Pancreas (tissue), 10 donors: ENCODE data around the gene PSEN2. TPM values are rescaled to one million over a fixed set of nuclear protein-coding genes. Genes with fewer than 3 reads are reported as not detected.

Source experiments
- ATAC-seq, 4 donors: fragments of 200-7000 bp; cut with Tn5 transposase; one replicate each; pipeline versions ENCODE4 v1.8.0 to v1.9.1; 2020; ENCODE audit warnings: mild to moderate bottlenecking in 4 of 4, moderate library complexity in 4 of 4
- DNase-seq, 6 donors: peaks; one replicate each; pipeline ENCODE4 v3.0.0-alpha.2; 2020
- FAIRE-seq: peaks from 2 replicates; lab custom pipeline; 2012; peaks lifted over from hg19 to GRCh38; lab: Jason Lieb, UNC
- H3K27ac ChIP-seq, 4 donors: fragments of 200-600 bp; sonication (generic); 1 replicate in 3 of 4; 2 replicates in 1 of 4; pipeline versions ENCODE4 v1.5.0 to v1.8.0; 2020
- H3K27me3 ChIP-seq, 4 donors: fragments of 200-600 bp; one replicate each; pipeline ENCODE4 v1.8.0; 2021
- H3K36me3 ChIP-seq, 3 donors: fragments of 200-600 bp; sonication (generic) in 1 of 3; one replicate each; pipeline versions ENCODE4 v1.5.0 to v1.8.0; 2020 to 2021
- H3K4me1 ChIP-seq, 3 donors: fragments of 200-600 bp; one replicate each; pipeline ENCODE4 v1.8.0; 2021
- H3K4me3 ChIP-seq, 4 donors: fragments of 200-600 bp; sonication (generic) in 2 of 4; one replicate each; pipeline versions ENCODE4 v1.5.0 to v1.8.0; 2020 to 2021
- H3K9me3 ChIP-seq, 4 donors: fragments of 200-600 bp; one replicate each; pipeline ENCODE4 v1.8.0; 2021
- WGBS, 2 donors: extraction: QIAGEN DNeasy Blood & Tissue Kit; methylation state at CpG; one replicate each; pipeline ENCODE4 v1.1.7; 2013; 5-methylcytosine and 5-hydroxymethylcytosine counted together
- intact Hi-C, 3 donors: fragments of 100-400 bp; cut with DNase I; formaldehyde crosslinking; loops; one replicate each; pipeline versions ENCODE4 v1.11.1 to v1.14.2; 2022
- polyA plus RNA-seq, 2 donors: library from polyadenylated mRNA; stranded (reverse); fragments of 200-250 nt; gene quantifications; one replicate each; pipeline ENCODE4 v1.2.3, GENCODE V29; 2013
- total RNA-seq, 6 donors: library from RNA; stranded (reverse); fragmentation: NEBNext Ultra II Directional in 4 of 6; extraction: Animal tissue kit (Norgen Biotek cat#: 25700) in 4 of 6; gene quantifications; one replicate each; pipeline versions ENCODE4 v1.2.1 to v1.2.4, GENCODE V29; 2021 to 2023
- TF ChIP-seq, protein P1 (sequence below), 4 donors: fragments of 200-600 bp; sonication (generic) in 3 of 4; IDR thresholded peaks; one replicate each; pipeline versions ENCODE4 v1.5.0 to v1.8.0; 2021; ENCODE audit warnings: antibody characterized with exemption in 4 of 4
- donor health status: healthy with polysubstance abuse.
- donor health status: DM: no; HTN: no; CAD: no; lungs with moderate emphysema.
- donor health status: DM: no; HTN: no; CAD: no.
- donor health status: control.
- donor health status: control.
- donor health status: Bipolar disorder and iron deficiency.
- donor health status: DM: yes; HTN: yes; CAD: no.
- donor health status: DM: no; HTN: no; CAD: no.
- donor health status: DM: no; HTN: no; CAD: no.
- donor health status: DM: yes; HTN: yes; CAD: no.

PSEN2 gene
- total and polyA plus RNA-seq, 8 donors = 31.4 to 70.2 (median 40.7) TPM

- Histone ChIP-seq H3K4me3 (no peak overlapping the region), H3K27me3 (no peaks in the 10 kb centered on the region), H3K4me1 (no peaks in the 10 kb centered on the region), H3K9me3 (no peaks in the 10 kb centered on the region), H3K36me3 (no peaks in the 10 kb centered on the region), H3K27ac (no peak overlapping the region)
- intact Hi-C loops = loop anchor here in 1 of 3 donors (10.0 kb wide), 1 partner anchor 190 kb away; no protein-coding TSS in a partner anchor
- FAIRE-seq (no peak), ATAC-seq (no peak), DNase-seq (no peak)
- TF ChIP-seq, protein P1, sequence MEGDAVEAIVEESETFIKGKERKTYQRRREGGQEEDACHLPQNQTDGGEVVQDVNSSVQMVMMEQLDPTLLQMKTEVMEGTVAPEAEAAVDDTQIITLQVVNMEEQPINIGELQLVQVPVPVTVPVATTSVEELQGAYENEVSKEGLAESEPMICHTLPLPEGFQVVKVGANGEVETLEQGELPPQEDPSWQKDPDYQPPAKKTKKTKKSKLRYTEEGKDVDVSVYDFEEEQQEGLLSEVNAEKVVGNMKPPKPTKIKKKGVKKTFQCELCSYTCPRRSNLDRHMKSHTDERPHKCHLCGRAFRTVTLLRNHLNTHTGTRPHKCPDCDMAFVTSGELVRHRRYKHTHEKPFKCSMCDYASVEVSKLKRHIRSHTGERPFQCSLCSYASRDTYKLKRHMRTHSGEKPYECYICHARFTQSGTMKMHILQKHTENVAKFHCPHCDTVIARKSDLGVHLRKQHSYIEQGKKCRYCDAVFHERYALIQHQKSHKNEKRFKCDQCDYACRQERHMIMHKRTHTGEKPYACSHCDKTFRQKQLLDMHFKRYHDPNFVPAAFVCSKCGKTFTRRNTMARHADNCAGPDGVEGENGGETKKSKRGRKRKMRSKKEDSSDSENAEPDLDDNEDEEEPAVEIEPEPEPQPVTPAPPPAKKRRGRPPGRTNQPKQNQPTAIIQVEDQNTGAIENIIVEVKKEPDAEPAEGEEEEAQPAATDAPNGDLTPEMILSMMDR (IDR thresholded peaks at IDR 0.05) = no peak
- WGBS, 2 donors = 71% methylated on average over 9 of the region's 9 CpGs
Measured at GRCh38 chr1:226825037-226825745, 45.2 kb upstream of the PSEN2 start.

DNA sequence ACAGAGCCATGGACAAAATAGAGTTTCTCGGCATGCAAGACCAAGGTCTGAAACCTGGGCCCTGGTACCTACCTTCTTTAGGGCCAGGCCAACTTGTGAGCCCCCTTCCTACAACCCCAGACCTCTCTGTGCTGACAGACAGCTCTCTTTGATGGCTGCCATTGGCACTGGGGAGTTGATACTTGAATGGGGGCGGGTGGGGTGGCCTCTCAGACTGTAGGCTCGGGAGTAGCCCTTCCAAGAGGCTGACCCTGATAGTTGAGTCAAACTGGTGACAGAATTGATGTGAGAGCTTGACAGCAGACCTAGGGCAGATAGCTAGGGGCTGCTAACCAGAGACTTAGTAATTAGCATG is 44.7 kb upstream of the PSEN2 start:
- Histone ChIP-seq H3K27me3 (no peaks in the 10 kb centered on the region), H3K4me3 (no peak overlapping the region), H3K4me1 (no peaks in the 10 kb centered on the region), H3K9me3 (no peaks in the 10 kb centered on the region), H3K27ac (no peak overlapping the region), H3K36me3 (no peaks in the 10 kb centered on the region)
- no peak for FAIRE-seq
- no peak for DNase-seq
- TF ChIP-seq, protein P1 (IDR thresholded peaks at IDR 0.05) = no peak
- intact Hi-C loops = loop anchor here in 2 of 3 donors (2.0 to 10.0 kb wide), 2 partner anchors 189 to 191 kb away; no protein-coding TSS in a partner anchor
- no peak for ATAC-seq
- 88% methylated on average over 3 of the region's 3 CpGs for WGBS, 2 donors

DNA sequence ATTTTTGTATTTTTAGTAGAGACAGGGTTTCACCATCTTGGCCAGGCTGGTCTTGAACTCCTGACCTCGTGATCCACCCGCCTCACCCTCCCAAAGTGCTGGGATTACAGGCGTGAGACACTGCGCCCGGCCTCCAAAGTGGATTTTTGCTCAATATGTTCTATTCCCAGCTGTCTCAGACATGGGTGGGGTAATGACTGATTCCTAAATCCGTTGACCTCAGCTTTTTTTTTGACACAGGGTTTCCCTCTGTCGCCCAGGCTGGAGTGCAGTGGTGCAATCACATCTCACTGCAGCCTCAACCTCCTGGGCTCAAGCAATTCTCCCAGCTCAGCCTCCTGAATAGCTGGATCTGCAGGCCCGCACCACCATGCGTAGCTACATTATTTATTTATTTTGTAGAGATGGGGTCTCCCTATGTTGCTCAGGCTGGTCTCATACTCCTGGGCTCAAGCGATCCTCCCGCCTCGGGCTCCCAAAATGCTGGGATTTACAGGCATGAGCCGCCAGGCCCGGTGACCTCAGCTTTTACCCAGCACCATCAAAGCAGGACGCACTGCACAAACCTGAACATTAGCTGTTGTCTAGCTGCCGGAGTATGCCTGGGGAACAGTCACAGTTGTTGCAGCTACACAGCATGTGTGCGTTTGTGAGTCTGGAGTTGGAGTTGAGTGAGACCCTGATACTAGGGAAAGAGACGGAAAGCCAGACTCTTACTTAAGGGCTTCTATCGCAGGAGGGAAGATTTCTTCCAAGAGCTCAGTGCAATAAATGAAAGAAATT is 43.7 kb upstream of the PSEN2 start:
- Histone ChIP-seq H3K9me3 (no peaks in the 10 kb centered on the region), H3K27me3 (no peaks in the 10 kb centered on the region), H3K36me3 (no peaks in the 10 kb centered on the region), H3K4me3 (no peak overlapping the region), H3K27ac (no peak overlapping the region), H3K4me1 (no peaks in the 10 kb centered on the region)
- no peak for ATAC-seq
- FAIRE-seq = no peak
- intact Hi-C loops = loop anchor here in 2 of 3 donors (2.0 to 10.0 kb wide), 2 partner anchors 190 to 192 kb away; no protein-coding TSS in a partner anchor
- DNase-seq = no peak
- TF ChIP-seq, protein P1 (IDR thresholded peaks at IDR 0.05) = no peak
- WGBS, 2 donors = 93 to 95% methylated on average over 19 of the region's 19 CpGs

DNA sequence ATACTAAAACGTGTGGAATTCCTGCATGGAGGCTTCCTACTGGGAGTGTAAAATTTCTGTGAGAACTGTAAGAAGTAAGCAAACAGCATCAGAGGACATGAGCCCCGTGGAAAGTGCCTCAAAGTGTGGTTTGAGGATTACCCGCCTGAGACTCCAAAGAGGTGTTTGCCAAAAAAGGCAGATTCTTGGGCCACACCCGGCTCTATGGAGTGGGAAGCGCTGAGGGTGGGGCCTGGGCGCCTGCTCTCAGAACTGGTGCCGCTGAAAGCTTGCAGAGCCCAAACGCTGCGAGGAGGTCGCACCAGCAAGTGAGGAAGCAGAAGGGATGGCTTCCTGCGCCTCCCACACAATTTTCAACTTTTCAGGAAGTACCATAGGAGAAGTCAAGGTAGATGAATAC is 43.0 kb upstream of the PSEN2 start:
- H3K9me3 ChIP-seq = no peaks in the 10 kb centered on the region
- no peak overlapping the region for H3K4me3 ChIP-seq
- DNase-seq (peak in 3 of 6 donors; percentile 16 to 37 (median 25)), ATAC-seq (peak in 3 of 4 donors; percentile 24 to 48 (median 46)), FAIRE-seq (no peak)
- WGBS, 2 donors = 80 to 81% methylated on average over 11 of the region's 11 CpGs
- TF ChIP-seq, protein P1 (IDR thresholded peaks at IDR 0.05) = no peak
- H3K27me3 ChIP-seq = no peaks in the 10 kb centered on the region
- H3K27ac ChIP-seq = no peak overlapping the region
- no peaks in the 10 kb centered on the region for H3K36me3 ChIP-seq
- intact Hi-C loops = loop anchor here in 2 of 3 donors (2.0 to 10.0 kb wide), 2 partner anchors 191 to 193 kb away; no protein-coding TSS in a partner anchor
- no peaks in the 10 kb centered on the region for H3K4me1 ChIP-seq
